ENCODE measurements around the gene IRAG1. TPM values are rescaled to one million over a fixed set of nuclear protein-coding genes. Genes with fewer than 3 reads are reported as not detected.

The IRAG1 gene
- total RNA-seq, 1 donor from 2014 or later, result 236 TPM

DNA sequence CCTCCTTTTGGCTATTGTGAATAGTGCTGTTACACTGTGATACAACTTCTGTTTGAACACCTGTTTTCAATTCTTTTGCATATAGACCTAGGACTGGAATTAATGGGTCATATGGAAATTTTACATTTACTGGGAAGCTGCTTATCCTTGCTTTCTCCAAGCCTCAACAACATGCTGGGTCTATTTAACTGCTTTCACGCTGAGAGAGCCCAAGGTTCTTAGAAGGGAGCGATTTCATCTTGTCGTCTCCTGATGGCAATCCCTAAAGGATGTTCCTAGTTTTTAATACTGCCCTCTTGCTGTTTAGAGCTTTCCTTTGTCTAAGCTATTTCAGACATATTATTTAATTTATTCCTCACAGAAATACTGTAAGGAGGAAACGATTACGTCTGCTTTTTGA lies 15.5 kb downstream of the IRAG1 start:
- peaks cover 8 to 76% of the 10 kb centered on the region in 2 donors for H3K4me1 ChIP-seq
- TF ChIP-seq, protein P1, sequence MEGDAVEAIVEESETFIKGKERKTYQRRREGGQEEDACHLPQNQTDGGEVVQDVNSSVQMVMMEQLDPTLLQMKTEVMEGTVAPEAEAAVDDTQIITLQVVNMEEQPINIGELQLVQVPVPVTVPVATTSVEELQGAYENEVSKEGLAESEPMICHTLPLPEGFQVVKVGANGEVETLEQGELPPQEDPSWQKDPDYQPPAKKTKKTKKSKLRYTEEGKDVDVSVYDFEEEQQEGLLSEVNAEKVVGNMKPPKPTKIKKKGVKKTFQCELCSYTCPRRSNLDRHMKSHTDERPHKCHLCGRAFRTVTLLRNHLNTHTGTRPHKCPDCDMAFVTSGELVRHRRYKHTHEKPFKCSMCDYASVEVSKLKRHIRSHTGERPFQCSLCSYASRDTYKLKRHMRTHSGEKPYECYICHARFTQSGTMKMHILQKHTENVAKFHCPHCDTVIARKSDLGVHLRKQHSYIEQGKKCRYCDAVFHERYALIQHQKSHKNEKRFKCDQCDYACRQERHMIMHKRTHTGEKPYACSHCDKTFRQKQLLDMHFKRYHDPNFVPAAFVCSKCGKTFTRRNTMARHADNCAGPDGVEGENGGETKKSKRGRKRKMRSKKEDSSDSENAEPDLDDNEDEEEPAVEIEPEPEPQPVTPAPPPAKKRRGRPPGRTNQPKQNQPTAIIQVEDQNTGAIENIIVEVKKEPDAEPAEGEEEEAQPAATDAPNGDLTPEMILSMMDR (IDR thresholded peaks at IDR 0.05), result no peak
- no peak overlapping the region for H3K4me3 ChIP-seq
- no peak for DNase-seq (ENCODE audit: low spot score in 2 of 2)
- no peaks in the 10 kb centered on the region for H3K27me3 ChIP-seq
- H3K27ac ChIP-seq, result peak overlapping the region; percentile 88 to 93
- no peaks in the 10 kb centered on the region for H3K9me3 ChIP-seq
- H3K36me3 ChIP-seq, result peaks cover 14 to 35% of the 10 kb centered on the region in 2 donors
- intact Hi-C loops (cut with DNase I), result no loop called here

DNA sequence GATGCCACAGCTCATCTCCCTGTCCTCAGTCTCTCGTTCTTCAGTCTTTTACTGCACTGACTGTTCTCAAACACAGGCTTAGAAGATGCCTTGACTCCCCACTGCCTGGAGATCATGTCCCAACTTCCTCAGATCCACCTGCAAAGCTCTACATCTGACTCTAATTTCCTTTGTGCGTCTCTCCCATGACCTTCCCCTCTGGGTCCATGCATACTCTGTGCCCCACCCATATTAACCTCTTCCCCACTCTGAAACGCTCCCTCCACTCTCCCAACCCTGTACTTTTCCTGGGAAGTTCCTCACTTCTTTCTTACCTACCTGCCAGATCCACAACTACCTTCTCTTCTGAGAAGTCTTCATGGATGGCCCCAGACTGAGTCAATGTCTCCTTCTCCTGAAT lies 16.6 kb downstream of the IRAG1 start:
- H3K4me1 ChIP-seq, result peaks cover 8 to 73% of the 10 kb centered on the region in 2 donors
- TF ChIP-seq, protein P1 (IDR thresholded peaks at IDR 0.05), result no peak
- no peaks in the 10 kb centered on the region for H3K9me3 ChIP-seq
- H3K4me3 ChIP-seq, result no peak overlapping the region
- no peak for DNase-seq (ENCODE audit: low spot score in 2 of 2)
- intact Hi-C loops (cut with DNase I), result no loop called here
- peaks cover 14 to 28% of the 10 kb centered on the region in 2 donors for H3K36me3 ChIP-seq
- H3K27ac ChIP-seq, result peak overlapping the region; percentile 88 to 93
- H3K27me3 ChIP-seq, result no peaks in the 10 kb centered on the region

DNA sequence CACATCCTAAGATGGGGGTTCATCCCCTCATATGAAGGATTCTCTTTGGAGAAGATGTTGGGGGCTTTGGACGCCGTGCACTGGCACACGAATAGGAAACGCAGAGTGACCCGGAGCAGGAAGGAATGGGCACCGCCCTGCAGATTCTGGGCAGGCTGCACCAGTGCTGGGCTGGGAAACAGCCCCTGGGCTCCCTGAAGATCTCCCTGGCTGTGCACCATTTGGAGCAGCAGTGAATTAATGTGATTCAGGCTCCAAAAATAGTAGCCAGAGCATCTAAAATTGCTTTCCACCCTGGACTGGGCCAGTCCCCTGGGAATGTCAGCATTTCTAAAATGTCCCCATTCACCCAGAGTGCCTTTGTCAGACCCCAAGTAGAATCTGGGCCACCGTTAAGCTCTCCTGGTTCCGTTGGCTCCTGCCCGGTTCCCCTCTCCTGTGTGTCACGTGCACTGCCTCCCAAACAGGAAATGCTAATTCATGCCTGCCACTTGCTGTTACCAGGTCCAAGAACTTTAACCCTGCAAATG lies 18.6 kb downstream of the IRAG1 start:
- peak; percentile 51 to 92 for DNase-seq (ENCODE audit: low spot score in 2 of 2)
- intact Hi-C loops (cut with DNase I), result loop anchor here (1.0 to 2.0 kb wide), 2 partner anchors 14 to 18 kb away; partner anchors contain the start of gene IRAG1
- peak overlapping the region; percentile 88 to 93 for H3K27ac ChIP-seq
- no peaks in the 10 kb centered on the region for H3K27me3 ChIP-seq
- peak overlapping the region; percentile 15 to 42 for H3K4me3 ChIP-seq
- peaks cover 10 to 17% of the 10 kb centered on the region in 2 donors for H3K36me3 ChIP-seq
- H3K9me3 ChIP-seq, result no peaks in the 10 kb centered on the region
- TF ChIP-seq, protein P1 (IDR thresholded peaks at IDR 0.05), result no peak
- H3K4me1 ChIP-seq, result peaks cover 8 to 74% of the 10 kb centered on the region in 2 donors

DNA sequence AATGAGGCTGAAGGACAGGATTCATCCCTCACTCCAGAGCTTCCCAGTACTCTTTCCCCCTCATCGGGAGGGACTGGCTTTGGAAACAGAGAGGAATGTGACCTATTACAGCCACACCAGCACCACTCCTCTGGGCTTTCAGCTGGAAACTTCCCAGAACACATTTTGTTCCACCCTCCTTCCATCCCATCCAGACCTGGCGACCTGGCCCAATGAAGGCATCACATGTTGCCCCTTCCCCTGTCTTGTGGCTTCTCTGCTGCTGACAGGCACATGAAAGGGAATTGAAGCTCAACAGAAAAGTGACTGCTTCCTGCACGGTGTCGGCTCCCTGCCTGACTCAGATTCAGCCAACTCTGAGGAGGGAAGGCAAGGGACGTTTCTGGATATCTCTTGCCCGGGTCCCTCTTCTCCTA lies 19.1 kb downstream of the IRAG1 start:
- peak in 1 of 2 donors; percentile 86 for DNase-seq (ENCODE audit: low spot score in 2 of 2)
- peak overlapping the region; percentile 15 to 42 for H3K4me3 ChIP-seq
- intact Hi-C loops (cut with DNase I), result loop anchor here (2.0 kb wide), 1 partner anchor 14 kb away; no protein-coding TSS in a partner anchor
- TF ChIP-seq, protein P1 (IDR thresholded peaks at IDR 0.05), result no peak
- peaks cover 9 to 15% of the 10 kb centered on the region in 2 donors for H3K36me3 ChIP-seq
- no peaks in the 10 kb centered on the region for H3K9me3 ChIP-seq
- peak overlapping the region; percentile 88 to 93 for H3K27ac ChIP-seq
- peaks cover 12 to 74% of the 10 kb centered on the region in 2 donors for H3K4me1 ChIP-seq
- H3K27me3 ChIP-seq, result no peaks in the 10 kb centered on the region

DNA sequence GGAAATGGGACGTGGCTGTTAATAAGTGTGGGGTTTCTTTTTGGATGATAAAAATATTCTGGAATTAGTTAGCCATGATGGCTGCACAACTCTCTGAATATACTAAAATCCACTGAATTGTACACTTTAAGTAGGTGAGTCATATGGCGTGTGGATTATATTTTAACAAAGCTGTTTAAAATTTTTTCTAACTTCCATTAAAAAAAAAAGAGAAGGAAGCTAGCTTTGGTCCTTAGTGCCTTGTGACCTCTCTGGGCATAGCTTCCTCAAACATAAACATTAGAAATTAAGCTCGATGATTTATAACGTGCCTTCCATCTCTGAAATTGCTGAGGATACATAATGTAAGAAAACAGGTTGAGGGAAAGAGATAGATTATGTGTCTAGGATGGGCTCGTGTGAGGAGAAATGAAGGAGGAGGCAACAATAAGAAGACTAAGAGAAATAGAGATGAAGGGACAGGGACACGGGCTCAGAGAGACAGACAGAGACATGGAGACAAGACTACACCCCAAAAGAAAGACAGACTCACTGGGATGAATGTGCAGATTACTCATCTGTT lies 20.0 kb downstream of the IRAG1 start:
- no peaks in the 10 kb centered on the region for H3K27me3 ChIP-seq
- no peaks in the 10 kb centered on the region for H3K9me3 ChIP-seq
- DNase-seq (ENCODE audit: low spot score in 2 of 2), result no peak
- TF ChIP-seq, protein P1 (IDR thresholded peaks at IDR 0.05), result no peak
- intact Hi-C loops (cut with DNase I), result loop anchor here (2.0 kb wide), 1 partner anchor 13 kb away; no protein-coding TSS in a partner anchor
- H3K4me3 ChIP-seq, result peak overlapping the region in 1 of 2 donors; percentile 42
- H3K36me3 ChIP-seq, result peaks cover 2 to 6% of the 10 kb centered on the region in 2 donors
- H3K27ac ChIP-seq, result peak overlapping the region; percentile 88 to 93
- H3K4me1 ChIP-seq, result peaks cover 18 to 75% of the 10 kb centered on the region in 2 donors

Data from ascending aorta (tissue), 2 donors.